Measurements from ENCODE around the gene ST3GAL5.

ST3GAL5 gene

DNA sequence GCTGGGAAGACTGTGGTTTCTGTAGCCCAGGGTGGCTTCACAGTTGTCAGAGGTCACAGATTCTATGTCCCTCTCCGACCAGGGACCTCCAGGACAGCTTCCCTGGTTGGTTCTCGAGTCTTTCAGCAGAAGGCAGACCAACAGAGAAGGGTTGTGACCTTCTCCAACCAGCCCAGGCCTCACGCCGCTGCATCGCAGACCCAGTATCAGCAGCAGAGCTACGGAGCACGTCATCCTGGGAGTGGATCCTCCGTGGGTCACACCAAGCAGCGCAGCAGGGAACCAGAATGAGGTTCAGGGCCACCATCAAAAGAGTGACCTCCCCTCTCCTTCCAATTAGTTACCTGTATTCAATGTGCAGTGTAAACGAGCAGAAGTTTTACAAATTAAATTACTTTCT, 49.3 kb downstream of the ST3GAL5 start:
- Histone ChIP-seq H3K4me2 (ENCODE audit: low read length) (no peak overlapping the region), H3K9me3 (ENCODE audit: control insufficient read depth, low read length) (no peaks in the 10 kb centered on the region), H3K9ac (no peak overlapping the region), H3K4me3 (ENCODE audit: low read depth, low read length) (no peak overlapping the region), H3K27me3 (ENCODE audit: control insufficient read depth, insufficient read depth, low read length) (no peaks in the 10 kb centered on the region), H2AFZ (no peak overlapping the region), H3K4me1 (no peaks in the 10 kb centered on the region), H3K79me2 (no peaks in the 10 kb centered on the region), H3K36me3 (ENCODE audit: control insufficient read depth, insufficient read depth, low read length) (no peaks in the 10 kb centered on the region), H3K27ac (no peak overlapping the region)
- TF ChIP-seq, protein P1, sequence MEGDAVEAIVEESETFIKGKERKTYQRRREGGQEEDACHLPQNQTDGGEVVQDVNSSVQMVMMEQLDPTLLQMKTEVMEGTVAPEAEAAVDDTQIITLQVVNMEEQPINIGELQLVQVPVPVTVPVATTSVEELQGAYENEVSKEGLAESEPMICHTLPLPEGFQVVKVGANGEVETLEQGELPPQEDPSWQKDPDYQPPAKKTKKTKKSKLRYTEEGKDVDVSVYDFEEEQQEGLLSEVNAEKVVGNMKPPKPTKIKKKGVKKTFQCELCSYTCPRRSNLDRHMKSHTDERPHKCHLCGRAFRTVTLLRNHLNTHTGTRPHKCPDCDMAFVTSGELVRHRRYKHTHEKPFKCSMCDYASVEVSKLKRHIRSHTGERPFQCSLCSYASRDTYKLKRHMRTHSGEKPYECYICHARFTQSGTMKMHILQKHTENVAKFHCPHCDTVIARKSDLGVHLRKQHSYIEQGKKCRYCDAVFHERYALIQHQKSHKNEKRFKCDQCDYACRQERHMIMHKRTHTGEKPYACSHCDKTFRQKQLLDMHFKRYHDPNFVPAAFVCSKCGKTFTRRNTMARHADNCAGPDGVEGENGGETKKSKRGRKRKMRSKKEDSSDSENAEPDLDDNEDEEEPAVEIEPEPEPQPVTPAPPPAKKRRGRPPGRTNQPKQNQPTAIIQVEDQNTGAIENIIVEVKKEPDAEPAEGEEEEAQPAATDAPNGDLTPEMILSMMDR (IDR thresholded peaks at IDR 0.05), result no peak

DNA sequence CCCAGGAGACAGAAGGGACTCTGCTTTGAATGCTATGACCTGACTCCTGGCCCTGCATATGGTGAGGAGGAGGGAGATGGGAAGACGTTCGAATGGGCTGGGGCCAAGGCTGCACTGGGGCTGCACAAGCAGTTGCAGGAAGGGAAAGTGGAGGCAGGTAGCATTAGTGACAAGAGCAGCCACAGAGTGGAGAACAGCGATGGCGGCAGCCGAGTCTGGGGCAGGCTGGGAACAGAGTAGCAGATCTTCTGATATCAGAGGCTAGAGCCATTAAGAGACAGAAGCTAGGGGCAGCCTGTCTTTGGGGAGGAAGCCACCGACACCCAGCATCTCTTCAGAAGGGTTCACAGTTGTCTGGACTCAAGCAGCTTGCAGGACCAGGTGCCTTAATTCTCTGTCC, 50.1 kb downstream of the ST3GAL5 start:
- H3K9me3 ChIP-seq (ENCODE audit: control insufficient read depth, low read length), result no peaks in the 10 kb centered on the region
- H3K79me2 ChIP-seq, result no peaks in the 10 kb centered on the region
- H3K27ac ChIP-seq, result no peak overlapping the region

DNA sequence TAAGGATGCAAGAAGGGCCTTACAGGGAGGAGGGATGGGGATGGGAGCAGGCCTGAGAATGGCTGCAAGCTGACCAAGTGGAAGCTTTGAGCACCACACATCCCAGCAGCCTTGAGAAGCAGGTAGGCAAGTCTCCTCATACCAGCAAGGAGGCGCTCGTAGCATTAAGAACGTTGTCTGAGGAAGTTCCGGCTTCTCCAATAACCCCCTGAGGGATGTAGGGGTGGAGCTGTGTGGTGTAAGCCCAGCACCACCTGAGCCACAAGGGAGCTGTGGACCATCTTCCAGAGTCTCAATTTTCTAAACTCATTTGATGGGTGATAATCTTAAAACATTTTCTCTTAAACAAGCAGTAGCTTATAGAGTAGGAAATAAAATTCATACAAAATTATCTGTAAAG, 50.6 kb downstream of the ST3GAL5 start:
- Histone ChIP-seq H3K9ac (no peak overlapping the region), H2AFZ (no peak overlapping the region), H3K27ac (no peak overlapping the region), H3K4me2 (ENCODE audit: low read length) (no peak overlapping the region), H3K4me3 (ENCODE audit: low read depth, low read length) (no peak overlapping the region), H3K27me3 (ENCODE audit: control insufficient read depth, insufficient read depth, low read length) (no peaks in the 10 kb centered on the region), H3K9me3 (ENCODE audit: control insufficient read depth, low read length) (no peaks in the 10 kb centered on the region), H3K4me1 (no peaks in the 10 kb centered on the region), H3K79me2 (no peaks in the 10 kb centered on the region), H3K36me3 (ENCODE audit: control insufficient read depth, insufficient read depth, low read length) (no peaks in the 10 kb centered on the region)
- TF ChIP-seq, protein P1 (IDR thresholded peaks at IDR 0.05), result no peak

More for the DNA sequence above, 50.1 kb downstream of the ST3GAL5 start:
- no peaks in the 10 kb centered on the region for H3K27me3 ChIP-seq (ENCODE audit: control insufficient read depth, insufficient read depth, low read length)
- no peak overlapping the region for H3K4me3 ChIP-seq (ENCODE audit: low read depth, low read length)
- no peaks in the 10 kb centered on the region for H3K36me3 ChIP-seq (ENCODE audit: control insufficient read depth, insufficient read depth, low read length)
- H3K4me2 ChIP-seq (ENCODE audit: low read length), result no peak overlapping the region
- TF ChIP-seq, protein P1 (IDR thresholded peaks at IDR 0.05), result no peak
- no peak overlapping the region for H2AFZ ChIP-seq
- no peaks in the 10 kb centered on the region for H3K4me1 ChIP-seq
- no peak overlapping the region for H3K9ac ChIP-seq

DNA sequence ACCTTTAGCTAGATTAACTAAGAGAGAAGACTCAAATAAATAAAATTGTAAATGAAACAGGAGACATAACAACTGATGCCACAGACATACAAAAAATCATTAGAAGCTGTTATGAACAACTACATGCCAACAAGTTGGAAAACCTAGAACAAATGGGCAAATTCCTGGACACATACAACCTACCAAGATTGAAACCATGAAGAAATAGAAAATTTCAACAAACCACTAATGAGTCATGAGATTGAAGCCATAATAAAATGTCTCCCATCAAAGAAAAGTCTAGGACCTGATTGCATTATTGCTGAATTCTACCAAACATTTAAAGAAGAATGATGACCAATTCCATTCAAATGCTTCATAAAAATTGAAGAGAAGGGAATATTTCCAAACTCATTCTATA, 54.3 kb downstream of the ST3GAL5 start:
- TF ChIP-seq, protein P1 (IDR thresholded peaks at IDR 0.05), result no peak

DNA sequence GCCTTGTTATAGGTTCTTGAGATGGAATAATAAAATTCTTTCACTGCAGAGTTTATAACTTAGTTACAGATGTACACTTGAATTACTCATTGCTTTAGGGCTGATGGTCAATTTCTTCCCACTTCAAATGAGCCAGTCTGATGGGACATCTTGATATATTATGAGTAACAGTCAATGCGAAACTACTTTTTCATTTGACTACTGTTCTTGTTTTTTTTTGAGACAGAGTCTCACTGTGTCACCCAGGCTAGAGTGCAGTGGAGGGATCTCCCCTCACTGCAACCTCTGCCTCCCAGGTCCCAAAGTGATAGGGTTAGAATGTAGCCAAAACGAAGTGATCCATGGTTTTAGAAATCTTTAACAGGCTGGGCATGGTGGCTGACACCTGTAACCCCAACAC, 57.1 kb downstream of the ST3GAL5 start:
- no peak overlapping the region for H3K9ac ChIP-seq
- no peak overlapping the region for H3K4me3 ChIP-seq (ENCODE audit: low read depth, low read length)
- TF ChIP-seq, protein P1 (IDR thresholded peaks at IDR 0.05), result no peak
- H3K27ac ChIP-seq, result no peak overlapping the region
- no peaks in the 10 kb centered on the region for H3K9me3 ChIP-seq (ENCODE audit: control insufficient read depth, low read length)
- H3K4me1 ChIP-seq, result no peaks in the 10 kb centered on the region
- no peaks in the 10 kb centered on the region for H3K79me2 ChIP-seq
- H3K27me3 ChIP-seq (ENCODE audit: control insufficient read depth, insufficient read depth, low read length), result no peaks in the 10 kb centered on the region
- no peak overlapping the region for H3K4me2 ChIP-seq (ENCODE audit: low read length)
- H2AFZ ChIP-seq, result no peak overlapping the region
- H3K36me3 ChIP-seq (ENCODE audit: control insufficient read depth, insufficient read depth, low read length), result no peaks in the 10 kb centered on the region

More for the DNA sequence above, 54.3 kb downstream of the ST3GAL5 start:
- no peaks in the 10 kb centered on the region for H3K4me1 ChIP-seq
- H3K27ac ChIP-seq, result no peak overlapping the region
- no peaks in the 10 kb centered on the region for H3K9me3 ChIP-seq (ENCODE audit: control insufficient read depth, low read length)
- H3K9ac ChIP-seq, result no peak overlapping the region
- no peak overlapping the region for H3K4me2 ChIP-seq (ENCODE audit: low read length)
- no peak overlapping the region for H2AFZ ChIP-seq
- no peaks in the 10 kb centered on the region for H3K27me3 ChIP-seq (ENCODE audit: control insufficient read depth, insufficient read depth, low read length)
- H3K79me2 ChIP-seq, result no peaks in the 10 kb centered on the region
- no peaks in the 10 kb centered on the region for H3K36me3 ChIP-seq (ENCODE audit: control insufficient read depth, insufficient read depth, low read length)
- no peak overlapping the region for H3K4me3 ChIP-seq (ENCODE audit: low read depth, low read length)
